Esophagus muscularis mucosa (tissue), 4 donors: ENCODE measurements around the gene TULP3. TPM values are rescaled to one million over a fixed set of nuclear protein-coding genes. Genes with fewer than 3 reads are reported as not detected.

Experiments
- DNase-seq: peaks from one replicate; pipeline ENCODE4 v3.0.0-alpha.2; 2017; ENCODE audit errors: extremely low spot score
- H3K27ac ChIP-seq, 4 donors: fragments of 200-600 bp; sonication (generic); replicated peaks in 1 of 4; 1 replicate in 3 of 4; 2 replicates in 1 of 4; pipeline ENCODE4 v1.5.1; 2016 to 2019; ENCODE audit warnings: mild to moderate bottlenecking in 1 of 4
- H3K27me3 ChIP-seq, 4 donors: fragments of 200-600 bp; sonication (generic); one replicate each; pipeline versions ENCODE4 v1.5.1 to v1.6.0; 2016 to 2019
- H3K36me3 ChIP-seq, 4 donors: fragments of 200-600 bp; sonication (generic); one replicate each; pipeline ENCODE4 v1.5.1; 2016 to 2019
- H3K4me1 ChIP-seq, 4 donors: fragments of 200-600 bp; sonication (generic); one replicate each; pipeline ENCODE4 v1.5.1; 2016 to 2019
- H3K4me3 ChIP-seq, 4 donors: fragments of 200-600 bp; sonication (generic); 1 replicate in 2 of 4; 2 replicates in 2 of 4; pipeline ENCODE4 v1.5.1; 2016 to 2019; ENCODE audit warnings: mild to moderate bottlenecking in 4 of 4, moderate library complexity in 1 of 4
- H3K9me3 ChIP-seq, 4 donors: fragments of 200-600 bp; sonication (generic); 1 replicate in 3 of 4; 2 replicates in 1 of 4; pipeline ENCODE4 v1.5.1; 2016 to 2019
- EP300 ChIP-seq: sonication (generic); formaldehyde crosslinking; IDR thresholded peaks from one replicate; pipeline ENCODE4 v1.6.1; 2017; ENCODE audit warnings: antibody characterized with exemption
- POLR2A ChIP-seq: fragments of 450-650 bp; IDR thresholded peaks from one replicate; pipeline ENCODE4 v1.6.1; 2017; ENCODE audit warnings: antibody characterized with exemption, moderate library complexity, mild to moderate bottlenecking, low read depth
- POLR2AphosphoS5 ChIP-seq, 2 donors: sonication (generic); formaldehyde crosslinking; IDR thresholded peaks; one replicate each; pipeline ENCODE4 v1.6.1; 2017; ENCODE audit warnings: antibody characterized with exemption in 2 of 2
- WGBS: methylation state at CpG from one replicate; pipeline ENCODE4 v1.1.5; 2018; 5-methylcytosine and 5-hydroxymethylcytosine counted together
- intact Hi-C: fragments of 100-400 bp; cut with DNase I; formaldehyde crosslinking; loops from one replicate; pipeline ENCODE4 v1.15.1; 2023
- total RNA-seq, 4 donors: library from RNA; depleted of rRNA; stranded (reverse); fragments of >200 nt; gene quantifications; one replicate each; pipeline versions ENCODE4 v1.1.0 to v1.2.1, GENCODE V29; 2016
- TF ChIP-seq, protein P1 (sequence below), 3 experiments: fragments of 200-600 bp in 2 of 3; fragments of 450-650 bp in 1 of 3; sonication (generic) in 2 of 3; IDR thresholded peaks; one replicate each; pipeline ENCODE4 v1.5.1; 2017 to 2019; ENCODE audit warnings: antibody characterized with exemption in 3 of 3, mild to moderate bottlenecking in 2 of 3, moderate library complexity in 1 of 3

The TULP3 gene
- total RNA-seq, 4 donors from 2014 or later: 19.1 to 35.7 (median 27.4) TPM

DNA sequence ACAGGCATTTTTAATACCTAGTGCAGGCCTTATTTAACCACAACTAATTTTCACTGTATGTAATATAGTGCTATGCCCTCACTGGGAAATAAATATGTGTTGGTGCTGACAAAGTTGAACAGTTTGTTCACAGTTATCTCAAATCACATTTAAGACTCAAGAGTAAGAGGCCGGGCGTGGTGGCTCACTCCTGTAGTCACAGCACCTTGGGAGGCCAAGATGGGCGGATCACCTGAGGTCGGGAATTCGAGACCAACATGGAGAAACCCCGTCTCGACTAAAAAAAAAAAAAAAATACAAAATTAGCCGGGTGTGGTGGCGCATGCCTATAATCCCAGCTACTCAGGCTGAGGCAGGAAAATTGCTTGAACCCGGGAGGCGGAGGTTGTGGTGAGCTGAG is 45.6 kb downstream of the TULP3 start:
- H3K27me3 ChIP-seq: no peaks in the 10 kb centered on the region
- intact Hi-C loops: no loop called here
- no peak for DNase-seq
- H3K4me3 ChIP-seq: no peak overlapping the region
- H3K9me3 ChIP-seq: no peaks in the 10 kb centered on the region
- no peaks in the 10 kb centered on the region for H3K4me1 ChIP-seq
- TF ChIP-seq EP300 (no peak), POLR2A (no peak), POLR2AphosphoS5 (IDR thresholded peaks at IDR 0.05) (no peak)
- TF ChIP-seq, protein P1, sequence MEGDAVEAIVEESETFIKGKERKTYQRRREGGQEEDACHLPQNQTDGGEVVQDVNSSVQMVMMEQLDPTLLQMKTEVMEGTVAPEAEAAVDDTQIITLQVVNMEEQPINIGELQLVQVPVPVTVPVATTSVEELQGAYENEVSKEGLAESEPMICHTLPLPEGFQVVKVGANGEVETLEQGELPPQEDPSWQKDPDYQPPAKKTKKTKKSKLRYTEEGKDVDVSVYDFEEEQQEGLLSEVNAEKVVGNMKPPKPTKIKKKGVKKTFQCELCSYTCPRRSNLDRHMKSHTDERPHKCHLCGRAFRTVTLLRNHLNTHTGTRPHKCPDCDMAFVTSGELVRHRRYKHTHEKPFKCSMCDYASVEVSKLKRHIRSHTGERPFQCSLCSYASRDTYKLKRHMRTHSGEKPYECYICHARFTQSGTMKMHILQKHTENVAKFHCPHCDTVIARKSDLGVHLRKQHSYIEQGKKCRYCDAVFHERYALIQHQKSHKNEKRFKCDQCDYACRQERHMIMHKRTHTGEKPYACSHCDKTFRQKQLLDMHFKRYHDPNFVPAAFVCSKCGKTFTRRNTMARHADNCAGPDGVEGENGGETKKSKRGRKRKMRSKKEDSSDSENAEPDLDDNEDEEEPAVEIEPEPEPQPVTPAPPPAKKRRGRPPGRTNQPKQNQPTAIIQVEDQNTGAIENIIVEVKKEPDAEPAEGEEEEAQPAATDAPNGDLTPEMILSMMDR (IDR thresholded peaks at IDR 0.05): no peak
- H3K27ac ChIP-seq: no peak overlapping the region
- 94% methylated on average over 11 of the region's 11 CpGs for WGBS
- peaks cover 47 to 97% (median 80%) of the 10 kb centered on the region in 4 donors for H3K36me3 ChIP-seq

DNA sequence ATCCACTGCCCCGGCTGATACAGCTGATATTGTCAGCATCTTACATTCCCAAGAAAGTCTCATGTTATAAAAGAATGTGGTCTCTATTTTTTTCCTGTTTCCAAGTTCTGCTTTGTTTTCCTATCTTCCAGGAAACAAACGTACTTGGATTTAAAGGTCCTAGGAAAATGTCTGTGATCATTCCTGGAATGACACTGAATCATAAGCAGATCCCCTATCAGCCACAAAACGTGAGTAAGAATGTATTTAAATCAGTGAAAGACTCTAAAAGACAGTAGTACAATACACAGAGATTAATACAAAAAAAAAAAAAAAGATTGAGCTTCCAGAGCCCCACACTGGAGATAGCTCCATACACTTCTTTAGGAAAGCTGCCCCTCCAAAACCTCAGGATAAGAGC is 46.8 kb downstream of the TULP3 start:
- H3K4me1 ChIP-seq: no peaks in the 10 kb centered on the region
- H3K27ac ChIP-seq: no peak overlapping the region
- H3K4me3 ChIP-seq: no peak overlapping the region
- peaks cover 36 to 88% (median 72%) of the 10 kb centered on the region in 4 donors for H3K36me3 ChIP-seq
- TF ChIP-seq POLR2A: no peak
- TF ChIP-seq, protein P1 (IDR thresholded peaks at IDR 0.05): no peak
- TF ChIP-seq EP300: no peak
- no peak for TF ChIP-seq POLR2AphosphoS5 (IDR thresholded peaks at IDR 0.05)
- WGBS: 84% methylated on average over 3 of the region's 3 CpGs
- no peaks in the 10 kb centered on the region for H3K9me3 ChIP-seq
- no peaks in the 10 kb centered on the region for H3K27me3 ChIP-seq
- no peak for DNase-seq
- intact Hi-C loops: no loop called here

DNA sequence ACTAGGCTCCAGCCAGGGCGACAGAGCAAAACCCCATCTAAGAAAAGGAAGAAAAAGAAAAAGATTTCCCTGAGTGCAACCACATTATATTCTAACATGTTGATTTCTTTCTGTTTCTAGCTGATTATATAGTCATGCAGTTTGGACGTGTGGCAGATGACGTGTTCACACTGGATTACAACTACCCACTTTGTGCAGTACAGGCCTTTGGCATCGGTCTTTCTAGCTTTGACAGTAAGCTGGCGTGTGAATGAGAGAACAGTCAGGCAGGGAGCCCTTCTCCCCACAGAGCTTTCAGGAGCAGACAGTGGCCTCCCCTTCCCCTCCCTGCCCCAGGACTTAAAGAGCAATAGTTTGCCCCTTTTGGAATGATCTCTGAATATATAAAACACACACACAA is 48.5 kb downstream of the TULP3 start:
- Histone ChIP-seq H3K27me3 (no peaks in the 10 kb centered on the region), H3K9me3 (no peaks in the 10 kb centered on the region), H3K4me1 (peaks cover 0 to 4% (median 3%) of the 10 kb centered on the region in 4 donors), H3K4me3 (no peak overlapping the region), H3K36me3 (peaks cover 36 to 71% (median 59%) of the 10 kb centered on the region in 4 donors), H3K27ac (no peak overlapping the region)
- 73% methylated on average over 5 of the region's 5 CpGs for WGBS
- no peak for TF ChIP-seq EP300
- TF ChIP-seq, protein P1 (IDR thresholded peaks at IDR 0.05): no peak
- TF ChIP-seq POLR2A: no peak
- TF ChIP-seq POLR2AphosphoS5 (IDR thresholded peaks at IDR 0.05): no peak
- DNase-seq: no peak
- intact Hi-C loops: no loop called here

DNA sequence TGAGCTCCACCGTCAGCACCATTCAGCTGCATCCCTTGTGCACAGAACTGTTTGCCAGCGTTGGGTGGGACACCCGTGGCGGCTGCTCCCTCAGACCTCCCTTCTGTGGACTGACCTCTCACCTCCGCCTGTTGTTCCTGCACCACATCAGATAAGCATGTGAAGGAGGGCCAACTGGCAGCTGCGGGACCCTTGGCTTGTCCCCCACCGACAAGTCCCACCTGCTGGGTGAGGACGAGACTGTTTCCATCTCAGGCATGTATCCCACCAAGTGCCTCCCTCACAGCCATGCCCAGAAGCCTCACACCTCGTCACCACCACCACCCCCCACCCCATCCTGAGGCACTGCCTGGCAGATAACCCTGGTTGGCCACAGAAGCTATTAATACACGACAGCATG is 49.9 kb downstream of the TULP3 start:
- intact Hi-C loops: loop anchor here (5.0 to 10.0 kb wide), 2 partner anchors 53 to 86 kb away; partner anchors contain the start of gene TEX52

More for the DNA sequence above, 49.9 kb downstream of the TULP3 start:
- Histone ChIP-seq H3K27me3 (no peaks in the 10 kb centered on the region), H3K36me3 (peaks cover 23 to 57% (median 46%) of the 10 kb centered on the region in 4 donors), H3K9me3 (no peaks in the 10 kb centered on the region), H3K27ac (no peak overlapping the region), H3K4me1 (peaks cover 6 to 12% (median 11%) of the 10 kb centered on the region in 4 donors), H3K4me3 (no peak overlapping the region)
- WGBS: 47% methylated on average over 10 of the region's 10 CpGs
- DNase-seq: no peak
- no peak for TF ChIP-seq POLR2AphosphoS5 (IDR thresholded peaks at IDR 0.05)
- TF ChIP-seq, protein P1 (IDR thresholded peaks at IDR 0.05): no peak
- no peak for TF ChIP-seq EP300
- TF ChIP-seq POLR2A: no peak
